SK-N-SH (cell line): ENCODE results near the gene CNP. TPM values are rescaled to one million over a fixed set of nuclear protein-coding genes. Genes with fewer than 3 reads are reported as not detected.
A peak's percentile ranks its signal among the peaks of the same experiment; 100 is the strongest.
"Not testable (repeated sequence)": the region's sequence is repeated elsewhere in the genome, so short reads cannot be mapped to it uniquely, and the experiment has no call there.

Experiments used
- CTCF ChIA-PET: fragments of 300-600, 350-600 bp; formaldehyde crosslinking; extraction: SDS; loops from one replicate; lab custom pipeline; 2021; lab: Yijun Ruan, JAX
- POLR2A ChIA-PET: fragments of 350-600 bp; sonication (Branson Sonifier 250); formaldehyde crosslinking; extraction: SDS; loops from one replicate; lab custom pipeline; 2020; ENCODE audit warnings: antibody characterized with exemption, inconsistent platforms; lab: Yijun Ruan, JAX
- DNase-seq: peaks from one replicate; pipeline ENCODE4 v3.0.0; 2012
- H2AFZ ChIP-seq: fragments of 200-600 bp; sonication (generic); 2 replicates; pipeline ENCODE4 v1.8.1; 2016; ENCODE audit warnings: antibody characterized with exemption, mild to moderate bottlenecking, low read depth
- H3F3A ChIP-seq: fragments of 200-600 bp; sonication (generic); replicated peaks from 2 replicates; pipeline ENCODE3; 2016; ENCODE audit warnings: antibody characterized with exemption, mild to moderate bottlenecking; ENCODE audit not compliant: insufficient read depth
- H3K27ac ChIP-seq, 2 experiments: fragments of 200-500 bp in 1 of 2; fragments of 200-600 bp in 1 of 2; sonication (Bioruptor generic) in 1 of 2; sonication (generic), shearing (Covaris generic) in 1 of 2; 2 replicates each; pipeline versions ENCODE4 v1.5.1 to v1.6.1; 2014 to 2016; ENCODE audit warnings: low read depth in 2 of 2, inconsistent platforms in 1 of 2, low read length in 1 of 2, mild to moderate bottlenecking in 1 of 2, mixed read lengths in 1 of 2
- H3K27me3 ChIP-seq: fragments of 200-600 bp; sonication (generic), shearing (Covaris generic); 2 replicates; pipeline ENCODE4 v1.6.1; 2016; ENCODE audit warnings: mixed run types; ENCODE audit not compliant: insufficient read depth
- H3K36me3 ChIP-seq, 2 experiments: fragments of 200-500 bp in 1 of 2; fragments of 200-600 bp in 1 of 2; sonication (Bioruptor generic) in 1 of 2; sonication (generic) in 1 of 2; replicated peaks in 1 of 2; 2 replicates each; pipeline versions ENCODE3 to v1.5.1; 2014 to 2016; ENCODE audit warnings: low read length in 1 of 2, mild to moderate bottlenecking in 1 of 2; ENCODE audit not compliant: insufficient read depth in 2 of 2, control insufficient read depth in 1 of 2
- H3K4me1 ChIP-seq, 2 experiments: fragments of 200-500 bp in 1 of 2; fragments of 200-600 bp in 1 of 2; sonication (Bioruptor generic) in 1 of 2; sonication (generic), shearing (Covaris generic) in 1 of 2; 2 replicates each; pipeline versions ENCODE4 v1.5.1 to v1.6.1; 2014 to 2016; ENCODE audit warnings: low read depth in 1 of 2, low read length in 1 of 2, mixed run types in 1 of 2; ENCODE audit not compliant: insufficient read depth in 2 of 2, control insufficient read depth in 1 of 2
- H3K4me2 ChIP-seq: fragments of 200-600 bp; sonication (generic), shearing (Covaris generic); 2 replicates; pipeline ENCODE4 v1.6.1; 2017; ENCODE audit warnings: mixed run types
- H3K4me3 ChIP-seq, 2 experiments: fragments of 200-500 bp in 1 of 2; fragments of 200-600 bp in 1 of 2; sonication (Bioruptor generic) in 1 of 2; sonication (generic), shearing (Covaris generic) in 1 of 2; 2 replicates each; pipeline versions ENCODE4 v1.5.1 to v1.8.1; 2014 to 2016; ENCODE audit warnings: low read depth in 2 of 2, inconsistent platforms in 1 of 2, low read length in 1 of 2, mild to moderate bottlenecking in 1 of 2, mixed read lengths in 1 of 2, moderate library complexity in 1 of 2
- H3K79me2 ChIP-seq: fragments of 200-600 bp; sonication (generic); 2 replicates; pipeline ENCODE4 v1.8.1; 2017; ENCODE audit warnings: mild to moderate bottlenecking; ENCODE audit not compliant: insufficient read depth
- H3K9ac ChIP-seq: fragments of 200-600 bp; sonication (generic); 2 replicates; pipeline ENCODE4 v1.6.1; 2017; ENCODE audit warnings: mixed run types
- H3K9me2 ChIP-seq: fragments of 200-600 bp; sonication (generic); 2 replicates; pipeline ENCODE4 v1.6.1; 2017; ENCODE audit warnings: mixed run types
- H3K9me3 ChIP-seq: fragments of 200-600 bp; sonication (generic); 2 replicates; pipeline ENCODE4 v1.6.1; 2017; ENCODE audit warnings: mixed run types, mild to moderate bottlenecking, moderate library complexity
- H4K20me1 ChIP-seq: fragments of 200-600 bp; sonication (generic); 2 replicates; pipeline ENCODE4 v1.6.1; 2017; ENCODE audit warnings: mild to moderate bottlenecking, mixed run types; ENCODE audit not compliant: insufficient read depth
- EZH2phosphoT487 ChIP-seq: fragments of 200-600 bp; sonication (generic); IDR thresholded peaks from 2 replicates; pipeline ENCODE4 v1.6.1; 2017; ENCODE audit warnings: low read depth, mixed run types, mild to moderate bottlenecking, antibody characterized with exemption, moderate library complexity, borderline replicate concordance
- NFIC ChIP-seq: IDR thresholded peaks from 2 replicates; pipeline ENCODE4 v1.4.0; 2012; ENCODE audit warnings: borderline replicate concordance
- TAF1 ChIP-seq: IDR thresholded peaks from 2 replicates; pipeline ENCODE4 v1.6.1; 2012; ENCODE audit warnings: low read depth, mild to moderate bottlenecking, low read length, moderate library complexity, borderline replicate concordance
- YY1 ChIP-seq: IDR thresholded peaks from 2 replicates; pipeline ENCODE4 v1.4.0; 2012; ENCODE audit warnings: low read depth, mild to moderate bottlenecking
- WGBS: methylation state at CpG from one replicate; pipeline ENCODE4 v1.1.6; 2017; ENCODE audit warnings: low lambda C conversion rate; 5-methylcytosine and 5-hydroxymethylcytosine counted together
- polyA plus RNA-seq, 3 experiments: library from polyadenylated mRNA; depleted of rRNA; stranded (reverse); fragments of >200 nt; gene quantifications; 2 replicates each; pipeline ENCODE4 v1.2.3, GENCODE V29; 2012
- TF ChIP-seq, protein P1 (sequence below): IDR thresholded peaks from 2 replicates; pipeline ENCODE4; 2012

The CNP gene
- polyA plus RNA-seq, 1 of the 3 experiments (the other 2 are of a cell fraction), result 54.8 TPM

DNA sequence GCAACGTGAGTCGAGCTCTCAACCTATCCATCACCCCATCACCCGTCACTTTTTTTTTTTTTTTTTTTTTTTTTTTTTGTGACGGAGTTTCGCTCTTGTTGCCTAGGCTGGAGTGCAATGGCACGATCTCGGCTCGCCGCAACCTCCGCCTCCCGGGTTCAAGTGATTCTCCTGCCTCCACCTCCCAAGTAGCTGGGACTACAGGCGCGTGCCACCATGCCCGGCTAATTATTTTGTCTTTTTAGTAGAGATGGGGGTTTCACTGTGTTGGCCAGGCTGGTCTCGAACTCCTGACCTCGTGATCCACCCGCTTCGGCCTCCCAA lies 35.8 kb upstream of the CNP start:
- POLR2A ChIA-PET, result interaction anchor here (0.6 to 1.7 kb wide), 8 partner anchors 8 to 241 kb away, joined by 3 to 21 read pairs (median 4); partner anchors contain the start of genes ACLY, DNAJC7 and KLHL11
- WGBS, result 16% methylated on average over 18 of the region's 18 CpGs
- H3F3A ChIP-seq, H4K20me1 ChIP-seq, H3K9me2 ChIP-seq, DNase-seq, H3K36me3 ChIP-seq, H3K79me2 ChIP-seq, H3K27me3 ChIP-seq, H3K9me3 ChIP-seq: not testable (repeated sequence)
- peak overlapping the region; percentile 61 to 70 for H3K4me3 ChIP-seq
- peak overlapping the region; percentile 95 for H2AFZ ChIP-seq
- peak overlapping the region; percentile 78 for H3K4me2 ChIP-seq
- peak overlapping the region; percentile 66 for H3K9ac ChIP-seq
- CTCF ChIA-PET, result interaction anchor here (0.7 to 1.6 kb wide), 6 partner anchors 14 to 193 kb away, joined by 3 to 4 read pairs (median 4); no protein-coding TSS in a partner anchor
- H3K4me1 ChIP-seq, result peaks cover 0 to 10% of the 10 kb centered on the region in 2 experiments; a peak in 3 of 4 replicates
- TF ChIP-seq, protein P1, sequence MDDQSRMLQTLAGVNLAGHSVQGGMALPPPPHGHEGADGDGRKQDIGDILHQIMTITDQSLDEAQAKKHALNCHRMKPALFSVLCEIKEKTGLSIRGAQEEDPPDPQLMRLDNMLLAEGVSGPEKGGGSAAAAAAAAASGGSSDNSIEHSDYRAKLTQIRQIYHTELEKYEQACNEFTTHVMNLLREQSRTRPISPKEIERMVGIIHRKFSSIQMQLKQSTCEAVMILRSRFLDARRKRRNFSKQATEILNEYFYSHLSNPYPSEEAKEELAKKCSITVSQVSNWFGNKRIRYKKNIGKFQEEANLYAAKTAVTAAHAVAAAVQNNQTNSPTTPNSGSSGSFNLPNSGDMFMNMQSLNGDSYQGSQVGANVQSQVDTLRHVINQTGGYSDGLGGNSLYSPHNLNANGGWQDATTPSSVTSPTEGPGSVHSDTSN, result 0 out of 2 replicates have a peak, but pooled peaks have one; percentile 2
- peak overlapping the region; percentile 70 to 81 for H3K27ac ChIP-seq

DNA sequence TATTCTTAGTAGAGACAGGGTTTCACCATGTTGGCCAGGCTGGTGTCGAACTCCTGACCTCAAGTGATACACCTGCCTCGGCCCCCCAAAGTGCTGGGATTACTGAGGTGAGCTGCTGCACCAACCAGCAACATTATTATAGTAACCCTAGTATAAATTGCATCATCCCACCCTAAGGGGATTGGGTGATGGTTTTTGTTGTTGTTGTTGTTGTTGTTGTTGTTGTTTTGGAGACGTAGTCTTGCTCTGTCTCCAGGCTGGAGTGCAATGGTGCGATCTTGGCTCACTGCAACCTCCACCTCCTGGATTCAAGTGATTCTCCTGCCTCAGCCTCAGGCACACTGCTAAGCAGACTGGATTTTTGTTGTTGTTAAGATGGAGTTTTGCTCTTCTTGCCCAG lies 34.9 kb upstream of the CNP start:
- H3K27me3 ChIP-seq, H3K9me2 ChIP-seq, H3K9me3 ChIP-seq, H3K79me2 ChIP-seq, DNase-seq, H3K4me3 ChIP-seq, H3K9ac ChIP-seq, H2AFZ ChIP-seq, H4K20me1 ChIP-seq, POLR2A ChIA-PET, H3F3A ChIP-seq, H3K36me3 ChIP-seq, H3K27ac ChIP-seq: not testable (repeated sequence)
- Histone ChIP-seq H3K4me1 (peaks cover 0 to 10% of the 10 kb centered on the region in 2 experiments; a peak in 3 of 4 replicates), H3K4me2 (peak overlapping the region; percentile 78; the same call in 1 of the 2 replicates)
- WGBS, result 95% methylated on average over 4 of the region's 4 CpGs
- CTCF ChIA-PET, result interaction anchor here (1.3 kb wide), 1 partner anchor 14 kb away, joined by 3 read pairs; no protein-coding TSS in a partner anchor

DNA sequence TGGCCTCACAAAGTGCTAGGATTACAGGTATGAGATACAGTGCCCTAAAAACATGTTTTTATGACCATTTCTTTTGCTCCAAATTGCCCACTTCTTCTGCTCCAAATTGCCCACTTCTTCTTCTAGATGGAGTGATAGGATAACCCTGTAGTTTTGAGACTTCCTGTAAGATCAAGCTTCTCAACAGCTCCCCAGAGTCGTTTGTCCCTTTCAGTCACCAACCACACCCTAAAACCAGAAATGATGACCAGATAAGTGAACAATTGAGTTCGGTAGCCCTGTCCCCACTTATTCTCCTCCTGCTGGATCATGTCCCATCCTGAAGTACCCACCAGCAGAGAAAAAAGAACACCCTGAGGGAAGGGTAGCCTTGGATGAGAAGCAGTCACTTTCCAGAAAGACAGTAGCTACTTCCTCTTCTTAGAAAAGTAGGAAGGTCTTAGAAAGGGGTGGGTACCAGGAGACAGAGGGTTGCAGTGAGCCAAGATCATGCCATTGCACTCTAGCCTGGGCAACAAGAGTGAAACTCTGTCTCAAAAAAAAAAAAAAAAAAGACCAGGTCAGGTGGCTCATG lies 33.7 kb upstream of the CNP start:
- CTCF ChIA-PET, result interaction anchor here (2.1 kb wide), 1 partner anchor 146 kb away, joined by 5 read pairs; the partner anchor contains the start of gene JUP

More for the DNA sequence above, 33.7 kb upstream of the CNP start:
- Histone ChIP-seq H3K27me3 (no peaks in the 10 kb centered on the region), H3K4me1 (peaks cover 0 to 15% of the 10 kb centered on the region in 2 experiments; a peak in 3 of 4 replicates), H3K9me3 (no peaks in the 10 kb centered on the region), H2AFZ (no peak overlapping the region), H3K4me2 (no peak overlapping the region), H3K79me2 (peaks cover 4% of the 10 kb centered on the region), H3K9ac (no peak overlapping the region), H3K36me3 (peaks cover 7 to 11% of the 10 kb centered on the region in 2 experiments), H3K27ac (no peak overlapping the region), H4K20me1 (no peaks in the 10 kb centered on the region), H3K9me2 (no peaks in the 10 kb centered on the region), H3K4me3 (no peak overlapping the region), H3F3A (peaks cover 6% of the 10 kb centered on the region)
- WGBS, result 51% methylated on average over 2 of the region's 2 CpGs
- DNase-seq, result no peak
- POLR2A ChIA-PET, result interaction anchor here (0.6 kb wide), 1 partner anchor 53 kb away, joined by 3 read pairs; no protein-coding TSS in a partner anchor
- TF ChIP-seq TAF1 (no peak), EZH2phosphoT487 (no peak), YY1 (no peak), NFIC (no peak)
